ENCODE measurements around the gene CPB2.

The CPB2 gene

GRCh38 chr13:46085737-46086136 lies 19.1 kb downstream of the CPB2 start:
- DNase-seq (ENCODE audit: low read depth): no peak
- in situ Hi-C loops (cut with HindIII; ENCODE audit: low sequenced_read_pairs): no loop called here
- no peak overlapping the region for H3K4me3 ChIP-seq (ENCODE audit: low read depth, low read length)
- no peak for TF ChIP-seq CTCF (IDR thresholded peaks at IDR 0.05; ENCODE audit: low read depth, low read length, missing control alignments)

- TF ChIP-seq CTCF (IDR thresholded peaks at IDR 0.05; ENCODE audit: low read depth, low read length, missing control alignments): no peak
- no peak overlapping the region for H3K4me3 ChIP-seq (ENCODE audit: low read depth, low read length)
- DNase-seq (ENCODE audit: low read depth): no peak
- in situ Hi-C loops (cut with HindIII; ENCODE audit: low sequenced_read_pairs): no loop called here
Measured at GRCh38 chr13:46082324-46082723, 22.5 kb downstream of the CPB2 start.

GRCh38 chr13:46079770-46080169 lies 25.1 kb downstream of the CPB2 start:
- no peak for DNase-seq (ENCODE audit: low read depth)
- TF ChIP-seq CTCF (IDR thresholded peaks at IDR 0.05; ENCODE audit: low read depth, low read length, missing control alignments): no peak

DNA sequence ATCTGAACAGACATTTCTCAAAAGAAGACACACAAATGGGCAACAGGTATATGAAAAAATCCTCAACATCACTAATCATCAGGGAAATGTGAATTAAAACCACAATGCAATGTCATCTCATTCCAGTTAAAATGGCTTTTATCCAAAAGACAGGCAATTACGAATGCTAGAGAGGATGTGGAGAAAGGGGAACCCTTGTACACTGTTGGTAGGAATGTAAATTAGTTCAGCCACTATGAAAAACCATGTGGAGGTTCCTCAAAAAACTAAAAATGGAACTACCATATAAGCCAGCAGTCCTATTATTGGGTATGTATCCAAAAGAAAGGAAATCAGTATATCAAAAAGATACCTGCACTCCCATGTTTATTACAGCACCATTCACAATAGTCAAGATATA lies 27.6 kb downstream of the CPB2 start:
- no peak overlapping the region for H3K4me3 ChIP-seq (ENCODE audit: low read depth, low read length)
- TF ChIP-seq CTCF (IDR thresholded peaks at IDR 0.05; ENCODE audit: low read depth, low read length, missing control alignments): no peak
- no peak for DNase-seq (ENCODE audit: low read depth)
- in situ Hi-C loops (cut with HindIII; ENCODE audit: low sequenced_read_pairs): no loop called here

More at GRCh38 chr13:46079770-46080169, 25.1 kb downstream of the CPB2 start:
- H3K4me3 ChIP-seq (ENCODE audit: low read depth, low read length): no peak overlapping the region
- in situ Hi-C loops (cut with HindIII; ENCODE audit: low sequenced_read_pairs): no loop called here

GRCh38 chr13:46076827-46077226 lies 28.0 kb downstream of the CPB2 start:
- H3K4me3 ChIP-seq (ENCODE audit: low read depth, low read length): no peak overlapping the region
- no peak for TF ChIP-seq CTCF (IDR thresholded peaks at IDR 0.05; ENCODE audit: low read depth, low read length, missing control alignments)
- no peak for DNase-seq (ENCODE audit: low read depth)
- in situ Hi-C loops (cut with HindIII; ENCODE audit: low sequenced_read_pairs): no loop called here

DNA sequence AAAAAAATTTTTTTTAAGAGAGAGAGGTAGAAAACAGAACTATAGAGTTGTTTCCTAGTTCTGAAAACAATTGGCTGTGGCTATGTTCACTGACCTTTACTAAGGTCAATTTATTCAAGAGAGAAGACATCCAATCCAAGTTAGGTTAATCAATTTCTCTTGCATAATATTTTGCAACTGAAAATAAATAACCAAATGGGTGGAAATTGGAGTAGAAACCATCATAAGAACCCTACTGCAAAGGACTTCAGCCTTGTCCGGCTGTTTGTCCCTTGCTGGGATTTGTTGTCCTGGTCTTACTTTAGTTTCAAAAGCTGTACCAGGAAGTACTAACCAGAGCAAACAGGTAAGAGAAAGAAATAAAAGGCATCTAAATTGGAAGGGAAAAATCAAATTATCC lies 29.0 kb downstream of the CPB2 start:
- no peak for DNase-seq (ENCODE audit: low read depth)
- TF ChIP-seq CTCF (IDR thresholded peaks at IDR 0.05; ENCODE audit: low read depth, low read length, missing control alignments): no peak
- in situ Hi-C loops (cut with HindIII; ENCODE audit: low sequenced_read_pairs): no loop called here
- H3K4me3 ChIP-seq (ENCODE audit: low read depth, low read length): no peak overlapping the region

Data from astrocyte of the cerebellum (primary cell).